Measurements from ENCODE around the gene ZKSCAN1. TPM values are rescaled to one million over a fixed set of nuclear protein-coding genes. Genes with fewer than 3 reads are reported as not detected.

The ZKSCAN1 gene
- total RNA-seq, 6 experiments from 2014 or later, result 24.5 to 147 (median 80.1) TPM

- no peak for ATAC-seq
- Histone ChIP-seq H3K4me1 (peaks cover 0 to 83% (median 35%) of the 10 kb centered on the region in 4 donors), H3K9me3 (no peaks in the 10 kb centered on the region), H3K36me3 (peaks cover 0 to 39% (median 19%) of the 10 kb centered on the region in 4 donors), H3K27me3 (no peaks in the 10 kb centered on the region), H3K27ac (peak overlapping the region in 1 of 3 donors; percentile 65), H3K4me3 (no peak overlapping the region)
- intact Hi-C loops (cut with DNase I), result no loop called here
- no peak for DNase-seq
- no peak for TF ChIP-seq CTCF (IDR thresholded peaks at IDR 0.05)
- no peak for TF ChIP-seq POLR2A (IDR thresholded peaks at IDR 0.05)
- WGBS (ENCODE audit: insufficient coverage, low coverage, low lambda C conversion rate, missing lambda C conversion rate), result no CpG with 5 or more reads among the region's 3 CpGs
Observed at GRCh38 chr7:100021297-100021696, 5.9 kb downstream of the ZKSCAN1 start.

GRCh38 chr7:100022621-100023020 lies 7.2 kb downstream of the ZKSCAN1 start:
- TF ChIP-seq CTCF (IDR thresholded peaks at IDR 0.05) (no peak), POLR2A (IDR thresholded peaks at IDR 0.05) (no peak)
- intact Hi-C loops (cut with DNase I), result no loop called here
- WGBS (ENCODE audit: insufficient coverage, low coverage, low lambda C conversion rate, missing lambda C conversion rate), result 15% methylated on average over 5 of the region's 5 CpGs
- no peaks in the 10 kb centered on the region for H3K27me3 ChIP-seq
- peaks cover 0 to 50% (median 22%) of the 10 kb centered on the region in 4 donors for H3K36me3 ChIP-seq
- H3K4me3 ChIP-seq, result peak overlapping the region in 2 of 3 donors; percentile 39 to 53
- peaks cover 0 to 76% (median 35%) of the 10 kb centered on the region in 4 donors for H3K4me1 ChIP-seq
- H3K27ac ChIP-seq, result peak overlapping the region in 2 of 3 donors; percentile 72 to 83
- H3K9me3 ChIP-seq, result no peaks in the 10 kb centered on the region
- DNase-seq (peak; percentile 51 to 90 (median 80)), ATAC-seq (peak; percentile 78 to 90 (median 88))

GRCh38 chr7:100023526-100023925 lies 8.1 kb downstream of the ZKSCAN1 start:
- peak overlapping the region in 2 of 3 donors; percentile 39 to 53 for H3K4me3 ChIP-seq
- H3K27me3 ChIP-seq, result no peaks in the 10 kb centered on the region
- H3K9me3 ChIP-seq, result no peaks in the 10 kb centered on the region
- peak overlapping the region in 2 of 3 donors; percentile 72 to 83 for H3K27ac ChIP-seq
- TF ChIP-seq CTCF (IDR thresholded peaks at IDR 0.05) (no peak), POLR2A (IDR thresholded peaks at IDR 0.05) (no peak)
- H3K36me3 ChIP-seq, result peaks cover 0 to 58% (median 22%) of the 10 kb centered on the region in 4 donors
- DNase-seq (no peak), ATAC-seq (peak; percentile 4 to 31 (median 7))
- H3K4me1 ChIP-seq, result peaks cover 0 to 67% (median 30%) of the 10 kb centered on the region in 4 donors
- WGBS (ENCODE audit: insufficient coverage, low coverage, low lambda C conversion rate, missing lambda C conversion rate), result 31% methylated on average over 9 of the region's 12 CpGs
- intact Hi-C loops (cut with DNase I), result no loop called here

GRCh38 chr7:100024020-100024619 lies 8.7 kb downstream of the ZKSCAN1 start:
- H3K36me3 ChIP-seq, result peaks cover 0 to 59% (median 21%) of the 10 kb centered on the region in 4 donors
- peak overlapping the region; percentile 22 to 83 (median 73) for H3K27ac ChIP-seq
- TF ChIP-seq POLR2A (IDR thresholded peaks at IDR 0.05) (peak; percentile 27), CTCF (IDR thresholded peaks at IDR 0.05) (no peak)
- WGBS (ENCODE audit: insufficient coverage, low coverage, low lambda C conversion rate, missing lambda C conversion rate), result 22% methylated on average over 11 of the region's 12 CpGs
- ATAC-seq, result peak; percentile 70 to 84 (median 80)
- H3K4me3 ChIP-seq, result peak overlapping the region in 2 of 3 donors; percentile 42 to 53
- no peaks in the 10 kb centered on the region for H3K9me3 ChIP-seq
- peaks cover 0 to 61% (median 27%) of the 10 kb centered on the region in 4 donors for H3K4me1 ChIP-seq
- intact Hi-C loops (cut with DNase I), result no loop called here
- H3K27me3 ChIP-seq, result no peaks in the 10 kb centered on the region
- DNase-seq, result peak; percentile 66 to 91 (median 84)

All from right lobe of liver (tissue), 6 donors.